ENCODE measurements around the gene RTN1.

RTN1 gene

GRCh38 chr14:59788176-59788575 is 82.4 kb downstream of the RTN1 start:
- no peak for DNase-seq (ENCODE audit: low read depth)

DNA sequence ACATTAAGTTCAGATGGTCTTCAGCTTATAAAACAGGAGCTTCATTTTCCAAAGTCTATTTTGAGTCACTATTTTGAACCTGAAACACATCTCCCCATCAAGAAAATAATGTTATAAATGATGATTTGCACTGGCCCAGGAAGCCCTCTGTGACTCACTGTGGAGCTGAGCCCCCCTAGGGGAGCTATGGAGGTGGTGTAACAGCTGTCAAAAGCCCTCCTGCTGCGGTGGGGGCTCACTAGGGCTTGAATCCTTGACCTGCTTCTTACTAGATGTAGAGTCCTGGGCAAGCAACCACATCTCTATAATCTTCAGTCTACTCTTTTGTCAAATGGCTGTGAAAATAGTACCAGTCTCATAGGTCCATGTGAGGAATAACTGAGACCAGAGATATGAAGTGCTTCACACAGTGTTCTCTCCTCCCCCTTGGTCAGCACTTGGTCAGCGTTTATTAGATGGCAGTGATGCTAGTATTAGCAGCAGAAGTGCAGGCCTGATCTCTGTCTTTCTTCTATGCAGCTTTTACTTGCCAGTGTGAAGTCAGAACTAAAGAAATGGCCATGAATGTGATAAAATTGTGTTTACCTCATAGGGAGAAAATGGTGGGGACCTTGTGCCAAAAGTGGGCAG is 83.4 kb downstream of the RTN1 start:
- no peak for DNase-seq (ENCODE audit: low read depth)

DNA sequence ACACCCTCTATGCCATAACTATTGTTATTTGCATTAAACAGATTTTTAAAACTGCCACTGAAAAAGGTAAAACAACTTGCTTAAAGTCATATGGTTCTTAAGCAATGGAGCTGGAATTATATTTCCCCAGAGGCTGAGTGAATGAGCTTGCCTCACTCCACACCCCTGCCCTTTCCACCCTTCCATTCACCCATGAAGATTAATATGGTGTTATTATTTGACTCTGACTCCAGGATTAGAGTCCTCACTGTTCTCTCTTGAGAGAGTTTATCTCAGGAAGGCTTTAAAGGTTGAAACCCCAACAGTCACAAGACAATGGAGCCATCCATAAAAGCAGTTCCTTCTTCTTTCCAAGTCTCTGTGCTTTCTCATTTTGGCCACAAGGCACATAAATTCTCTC is 84.9 kb downstream of the RTN1 start:
- DNase-seq (ENCODE audit: low read depth) = no peak

DNA sequence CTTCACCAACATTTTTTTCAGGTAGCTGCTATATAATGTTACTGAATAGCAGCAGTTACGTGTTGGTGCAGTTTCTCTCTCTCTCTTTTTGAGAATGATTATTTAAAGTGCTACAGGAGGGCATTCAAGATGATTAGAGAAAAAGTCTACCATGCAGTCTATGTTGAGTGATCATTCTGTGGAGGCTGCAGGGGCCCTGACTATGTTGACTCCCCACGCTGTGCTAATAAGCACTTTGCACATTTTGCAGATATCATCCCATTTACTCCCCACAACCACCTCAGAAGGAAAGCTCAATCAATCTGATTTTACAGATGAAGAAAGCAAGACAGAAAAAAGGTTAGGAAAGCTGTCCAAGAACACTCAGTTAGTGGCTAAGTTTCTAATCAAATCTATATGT is 87.8 kb downstream of the RTN1 start:
- DNase-seq (ENCODE audit: low read depth) = no peak

DNA sequence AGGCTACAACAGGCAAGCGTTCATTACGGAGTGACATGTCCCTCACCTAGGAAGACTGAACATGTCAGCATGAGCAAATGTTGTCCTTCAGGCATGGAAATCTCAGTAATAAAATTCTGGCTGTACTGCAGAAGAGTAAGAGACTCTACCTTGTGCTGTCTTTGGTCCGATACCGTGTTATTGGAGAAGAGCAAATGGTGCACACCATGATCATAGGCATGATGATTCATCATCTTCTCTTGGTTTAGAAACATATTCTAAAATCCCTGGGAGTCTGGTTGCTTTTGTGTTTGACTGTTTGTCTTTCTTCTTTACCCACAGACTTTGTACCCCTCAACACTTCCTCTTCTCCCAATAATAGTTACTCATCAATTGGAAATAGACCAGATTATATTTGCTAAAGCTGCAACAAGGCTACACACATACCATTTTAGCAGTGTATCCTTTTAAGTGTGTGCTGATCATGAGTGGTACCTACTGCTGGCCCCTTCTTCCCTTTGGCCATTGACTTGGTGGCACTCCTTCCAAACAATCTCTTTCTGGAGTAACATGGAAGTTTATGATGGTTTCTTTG is 93.5 kb downstream of the RTN1 start:
- DNase-seq (ENCODE audit: low read depth) = no peak

DNA sequence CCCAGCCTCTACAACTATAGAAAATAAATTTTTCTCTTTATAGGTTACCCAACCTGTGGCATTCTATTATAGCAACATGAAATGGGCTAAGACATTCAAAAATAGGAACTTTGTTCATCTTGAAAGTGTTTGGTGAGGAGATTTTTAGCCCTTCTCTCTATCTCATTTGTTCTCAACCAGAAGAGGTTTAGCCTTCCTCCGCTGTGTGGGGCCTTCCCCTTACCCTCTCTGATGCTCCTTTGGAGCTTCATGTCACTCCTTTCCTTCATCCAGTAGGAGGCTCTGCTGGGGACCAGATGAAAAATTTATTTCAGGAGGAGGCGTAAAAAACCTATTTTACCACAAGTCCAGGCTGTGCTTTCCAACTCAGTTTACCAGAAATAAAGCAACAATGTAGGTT is 94.1 kb downstream of the RTN1 start:
- DNase-seq (ENCODE audit: low read depth) = no peak

GRCh38 chr14:59772233-59772632 is 98.3 kb downstream of the RTN1 start:
- no peak for DNase-seq (ENCODE audit: low read depth)

DNA sequence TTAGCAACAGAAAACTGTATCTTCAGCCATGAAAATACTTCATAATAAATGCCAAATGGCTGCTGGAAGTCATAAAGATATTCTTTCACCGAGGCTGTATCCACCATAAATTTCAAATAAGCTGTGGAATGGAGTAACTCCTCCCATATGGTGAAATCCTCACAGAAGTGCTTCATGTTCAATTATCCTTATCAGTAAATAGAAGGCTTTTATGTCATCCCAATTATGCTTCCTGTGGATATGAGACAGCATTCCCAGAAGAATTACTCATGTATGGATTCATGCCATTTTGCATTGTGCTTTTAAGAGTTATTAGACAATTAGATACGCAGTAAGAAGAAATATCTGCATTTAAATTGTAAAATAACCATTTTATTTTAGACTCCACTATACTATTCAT is 99.0 kb downstream of the RTN1 start:
- DNase-seq (ENCODE audit: low read depth) = no peak

GRCh38 chr14:59769586-59769985 is 101.0 kb downstream of the RTN1 start:
- DNase-seq (ENCODE audit: low read depth) = no peak

GRCh38 chr14:59768855-59769375 is 101.7 kb downstream of the RTN1 start:
- no peak for DNase-seq (ENCODE audit: low read depth)

DNA sequence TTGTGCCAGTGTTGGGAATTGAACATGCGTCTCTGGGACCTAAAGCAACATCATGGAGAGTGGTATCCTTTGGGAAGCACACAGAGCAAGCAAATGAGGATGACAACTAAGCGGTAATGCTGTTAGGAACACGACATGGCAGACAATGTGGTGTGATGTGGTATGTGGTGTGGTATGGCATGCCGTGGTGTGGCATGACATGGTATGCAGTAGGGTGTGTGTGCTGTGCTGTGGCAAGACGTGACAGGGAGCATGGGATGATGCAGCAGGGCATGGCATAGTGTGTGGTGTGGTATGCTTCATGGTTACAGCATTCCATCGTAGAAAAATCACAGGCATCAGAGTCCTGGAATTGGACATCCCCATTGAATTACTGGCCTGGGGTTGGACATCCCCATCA is 108.7 kb downstream of the RTN1 start:
- no peak for DNase-seq (ENCODE audit: low read depth)

DNA sequence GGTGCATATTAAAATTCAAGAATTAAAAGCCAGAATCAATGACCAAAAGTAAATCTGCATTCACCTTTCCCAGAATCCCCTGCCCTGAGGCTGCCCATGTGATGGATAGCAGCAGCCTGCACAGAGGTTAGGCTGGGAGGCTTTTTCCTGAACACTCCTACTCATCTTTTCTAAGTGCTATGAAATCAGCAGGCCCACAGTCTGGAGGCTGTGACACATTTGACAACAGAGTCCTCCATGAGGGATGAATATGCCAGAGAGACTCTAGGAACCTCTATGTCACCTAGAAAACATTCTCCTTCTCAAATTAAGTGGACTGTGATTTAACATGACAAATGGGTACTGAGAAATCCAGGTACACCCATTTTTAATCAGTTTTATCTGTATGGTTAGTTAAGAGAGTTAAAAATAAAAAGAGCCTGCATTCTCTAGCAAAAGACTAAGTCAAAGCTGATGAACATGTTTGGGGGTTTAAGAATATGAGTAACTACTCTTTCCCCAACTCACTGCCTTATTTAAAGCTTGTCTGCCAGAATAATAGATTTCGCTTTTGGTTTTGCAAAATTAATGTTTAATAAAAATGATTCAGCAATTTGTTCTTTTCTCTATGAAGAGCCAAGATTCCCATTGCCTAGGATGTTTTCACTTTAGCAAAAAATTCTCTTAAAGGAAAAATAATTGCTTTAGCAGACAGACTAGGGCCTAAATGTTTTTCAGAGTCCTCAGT is 115.0 kb downstream of the RTN1 start:
- DNase-seq (ENCODE audit: low read depth) = no peak

- DNase-seq (ENCODE audit: low read depth) = no peak
Measured at GRCh38 chr14:59754256-59754655, 116.3 kb downstream of the RTN1 start.

DNA sequence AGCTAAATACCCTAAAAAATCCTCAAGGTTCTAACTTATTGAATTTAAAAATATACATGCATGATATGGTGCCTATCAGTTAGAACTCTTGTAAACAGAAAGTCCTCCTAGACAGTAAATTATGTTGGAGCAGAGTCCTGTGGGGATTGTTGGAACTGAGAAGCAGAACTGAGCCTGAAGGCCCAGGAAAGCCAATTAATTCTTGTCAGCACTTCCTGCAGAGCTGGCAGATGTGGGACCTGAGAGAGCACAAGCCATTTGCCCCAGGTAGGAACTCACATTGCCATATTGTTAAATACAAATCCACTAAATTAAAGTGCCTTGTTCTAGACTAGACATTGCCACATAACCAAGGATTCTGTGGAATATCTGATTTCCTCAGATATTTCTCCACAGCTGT is 117.1 kb downstream of the RTN1 start:
- no peak for DNase-seq (ENCODE audit: low read depth)

DNA sequence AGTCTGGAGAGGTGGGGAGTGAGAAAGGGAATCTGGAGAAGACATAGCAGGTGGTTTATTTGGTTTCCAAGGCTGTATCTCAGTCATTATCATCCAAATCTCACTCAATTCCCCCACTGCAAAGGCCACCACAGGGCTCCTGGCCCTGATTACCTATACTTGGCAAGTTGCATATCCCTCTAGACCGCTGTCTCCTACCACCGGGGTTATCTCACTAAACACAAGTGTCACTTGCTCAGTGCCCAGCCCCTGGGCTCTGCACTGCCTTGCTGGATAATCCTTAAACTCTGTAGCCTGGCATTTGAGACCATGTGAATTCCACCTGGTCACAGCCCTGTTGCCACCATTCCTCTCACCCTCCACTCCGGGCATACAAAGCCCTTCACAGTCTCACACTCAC is 119.0 kb downstream of the RTN1 start:
- no peak for DNase-seq (ENCODE audit: low read depth)

- DNase-seq (ENCODE audit: low read depth) = no peak
Measured at GRCh38 chr14:59739794-59740193, 130.8 kb downstream of the RTN1 start.

DNA sequence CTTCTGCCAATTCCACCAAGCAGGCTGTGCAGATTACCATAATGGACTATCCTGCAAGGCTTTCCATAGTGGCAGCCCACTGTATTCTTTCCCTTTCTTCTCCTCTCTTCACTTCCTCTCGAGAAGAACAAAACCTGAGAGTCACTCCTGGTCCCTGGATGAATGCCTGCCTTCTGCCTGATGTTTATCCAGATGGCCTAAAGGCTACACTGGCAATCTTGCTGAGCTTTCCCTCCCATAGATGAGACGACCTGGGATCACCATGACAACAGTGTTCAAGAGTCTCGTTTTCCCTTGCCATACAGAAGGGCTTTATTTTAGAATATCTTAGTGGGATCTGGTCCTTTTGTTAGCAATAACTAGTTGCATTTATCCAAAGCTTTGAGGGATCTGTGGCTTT is 142.3 kb downstream of the RTN1 start:
- DNase-seq (ENCODE audit: low read depth) = no peak

- DNase-seq (ENCODE audit: low read depth) = no peak
Measured at GRCh38 chr14:59727073-59727661, 143.4 kb downstream of the RTN1 start.

DNA sequence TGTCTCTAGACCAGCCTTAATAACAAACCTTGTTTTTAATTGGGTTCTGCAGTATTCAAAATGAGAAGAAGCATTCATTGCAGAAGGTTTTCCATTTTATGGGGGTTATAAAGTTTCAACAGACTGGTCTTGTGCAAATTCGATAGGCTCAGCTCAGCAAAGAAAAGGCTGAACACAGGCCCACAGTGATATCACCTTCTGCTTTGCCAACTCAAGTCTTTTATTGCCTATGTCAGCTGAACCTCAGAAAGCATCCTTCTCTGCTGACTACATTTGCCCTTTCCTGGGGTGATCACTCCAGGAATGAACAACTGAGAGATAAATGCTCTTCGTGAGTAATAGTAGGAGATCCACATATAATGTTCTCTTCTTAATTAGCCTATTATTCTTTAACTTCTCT is 159.5 kb downstream of the RTN1 start:
- DNase-seq (ENCODE audit: low read depth) = no peak

DNA sequence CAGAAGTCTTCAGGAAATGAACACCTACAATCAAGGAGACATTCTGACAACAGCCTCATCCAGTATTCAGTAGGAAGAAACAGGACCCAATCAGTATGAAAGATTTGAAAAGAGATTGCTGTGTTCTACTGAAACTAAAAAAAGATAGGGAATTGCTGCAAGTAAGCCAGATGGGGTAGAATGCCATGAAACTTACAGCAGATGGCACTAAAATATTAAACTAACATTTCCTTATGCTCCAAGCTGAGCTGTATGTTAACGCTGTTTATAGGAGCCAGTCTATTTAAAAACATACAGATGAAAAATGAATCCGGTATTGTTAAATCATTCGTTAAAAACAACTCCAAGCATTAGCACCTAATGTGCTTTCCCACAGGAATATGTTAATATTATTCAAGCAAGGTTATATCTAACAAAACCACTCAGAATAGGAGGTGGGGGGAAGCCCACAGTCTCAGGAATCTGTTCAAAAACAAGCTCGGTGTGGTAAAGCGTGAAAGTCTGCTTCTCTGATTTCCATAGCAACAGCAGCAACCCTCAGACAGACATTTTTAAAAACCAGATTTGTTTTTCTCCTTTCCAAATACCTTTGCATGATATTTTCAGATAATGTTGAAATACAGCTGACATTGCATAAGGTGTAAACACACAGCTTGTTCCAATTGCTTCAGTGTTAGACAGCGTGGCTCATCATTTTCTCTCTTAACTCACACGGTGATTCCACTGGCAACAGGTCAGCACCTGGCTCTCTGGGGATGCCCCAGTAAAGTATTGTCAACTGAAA is 162.6 kb downstream of the RTN1 start:
- DNase-seq (ENCODE audit: low read depth) = no peak

DNA sequence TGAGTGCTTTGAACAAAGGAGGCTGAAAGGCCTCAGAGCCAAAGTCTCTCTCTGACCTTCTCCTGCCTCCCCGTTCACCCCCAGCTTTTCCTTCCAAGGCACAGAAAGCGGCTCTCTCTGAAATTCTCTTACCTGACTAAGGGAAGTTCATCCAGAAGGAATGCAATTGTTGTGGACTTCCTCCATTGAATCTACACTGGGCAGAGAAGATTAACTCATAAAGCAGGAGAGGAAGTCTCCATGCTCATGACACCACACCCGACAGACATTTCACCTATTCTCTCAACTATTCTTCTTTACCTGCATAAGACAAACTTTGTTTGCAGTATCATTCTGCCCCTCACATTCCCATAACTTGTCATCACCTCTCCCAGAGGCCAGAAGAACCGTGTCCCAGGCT is 164.7 kb downstream of the RTN1 start:
- DNase-seq (ENCODE audit: low read depth) = no peak

DNA sequence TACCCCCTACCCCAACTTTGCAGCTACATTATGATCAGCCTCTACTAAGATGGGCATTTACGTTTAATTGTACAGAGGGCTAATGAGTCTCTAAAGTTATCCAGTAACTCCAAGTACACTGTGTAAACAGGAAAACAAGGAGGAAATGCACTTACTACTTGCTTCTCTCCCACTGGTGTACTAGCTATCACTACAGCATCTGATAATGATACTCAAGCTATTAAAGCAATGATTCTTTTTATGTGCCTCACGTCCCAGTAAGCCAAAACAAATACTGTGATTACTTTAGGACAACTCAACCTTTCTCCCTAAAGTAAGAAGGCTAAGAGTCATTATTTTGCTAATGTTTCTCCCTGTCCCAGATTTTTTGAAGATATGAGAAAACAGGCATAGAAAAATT is 165.3 kb downstream of the RTN1 start:
- no peak for DNase-seq (ENCODE audit: low read depth)
